BJ (cell line): ENCODE data around the gene LRP1B. TPM values are rescaled to one million over a fixed set of nuclear protein-coding genes. Genes with fewer than 3 reads are reported as not detected.

Source experiments
- CTCF ChIA-PET: fragments of 350-600 bp; formaldehyde crosslinking; extraction: SDS; loops from one replicate; lab custom pipeline; 2021; ENCODE audit warnings: antibody characterized with exemption, inconsistent platforms; lab: Yijun Ruan, JAX
- POLR2A ChIA-PET: fragments of 300-600 bp; sonication (Branson Sonifier 250); formaldehyde crosslinking; extraction: SDS; loops from one replicate; lab custom pipeline; 2021; ENCODE audit warnings: antibody characterized with exemption; lab: Charles Lee
- DNase-seq: peaks from one replicate; pipeline ENCODE4 v3.0.0-alpha.2; 2011; ENCODE audit warnings: low read depth
- H3K27me3 ChIP-seq: 2 replicates; pipeline ENCODE4 v1.6.0; 2011; ENCODE audit warnings: low read length; ENCODE audit not compliant: control insufficient read depth, insufficient read depth
- H3K36me3 ChIP-seq: 2 replicates; pipeline ENCODE4 v1.5.1; 2011; ENCODE audit warnings: low read length; ENCODE audit not compliant: control insufficient read depth, insufficient read depth
- H3K4me3 ChIP-seq: 2 replicates; pipeline ENCODE4 v1.5.1; 2011; ENCODE audit warnings: low read depth, mild to moderate bottlenecking, control low read depth, low read length
- polyA plus RNA-seq: library from polyadenylated mRNA; depleted of rRNA; stranded (reverse); fragments of >200 nt; gene quantifications from 2 replicates; pipeline ENCODE4 v1.2.3, GENCODE V29; 2011
- small RNA-seq: library from RNA; depleted of rRNA; stranded (forward); fragments of <200 nt; gene quantifications from one replicate; pipeline ENCODE3, GENCODE V24; 2012; ENCODE audit warnings: low replicate concordance, low read depth; ENCODE audit not compliant: insufficient read length
- TF ChIP-seq, protein P1 (sequence below): IDR thresholded peaks from 2 replicates; pipeline ENCODE4 v1.5.1; 2011; ENCODE audit warnings: low read depth, mild to moderate bottlenecking, control low read depth, inconsistent platforms, low read length, moderate library complexity; ENCODE audit not compliant: insufficient read depth

The LRP1B gene
- polyA plus RNA-seq, 1 experiment = 0.04 TPM

DNA sequence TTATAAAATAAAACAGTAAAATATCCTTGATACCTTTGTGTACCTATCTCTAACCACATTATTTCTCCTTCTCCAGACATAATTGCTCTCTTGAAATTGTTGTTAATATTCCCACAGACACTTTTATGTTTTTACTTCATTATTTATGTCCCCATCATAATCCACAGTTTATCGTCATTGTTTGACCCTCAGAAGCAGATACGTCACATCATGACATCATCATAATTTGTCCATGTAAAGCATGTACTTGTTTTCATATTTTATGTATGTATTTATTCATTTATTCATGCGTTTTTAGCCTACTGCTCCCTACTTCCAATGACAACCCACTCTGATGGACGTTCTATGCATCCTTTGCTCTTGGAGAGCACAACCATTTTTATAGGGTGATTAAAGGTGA lies 1943.7 kb downstream of the LRP1B start:
- Histone ChIP-seq H3K27me3 (no peaks in the 10 kb centered on the region), H3K4me3 (no peak overlapping the region), H3K36me3 (no peaks in the 10 kb centered on the region)
- CTCF ChIA-PET = no interaction called here
- TF ChIP-seq, protein P1, sequence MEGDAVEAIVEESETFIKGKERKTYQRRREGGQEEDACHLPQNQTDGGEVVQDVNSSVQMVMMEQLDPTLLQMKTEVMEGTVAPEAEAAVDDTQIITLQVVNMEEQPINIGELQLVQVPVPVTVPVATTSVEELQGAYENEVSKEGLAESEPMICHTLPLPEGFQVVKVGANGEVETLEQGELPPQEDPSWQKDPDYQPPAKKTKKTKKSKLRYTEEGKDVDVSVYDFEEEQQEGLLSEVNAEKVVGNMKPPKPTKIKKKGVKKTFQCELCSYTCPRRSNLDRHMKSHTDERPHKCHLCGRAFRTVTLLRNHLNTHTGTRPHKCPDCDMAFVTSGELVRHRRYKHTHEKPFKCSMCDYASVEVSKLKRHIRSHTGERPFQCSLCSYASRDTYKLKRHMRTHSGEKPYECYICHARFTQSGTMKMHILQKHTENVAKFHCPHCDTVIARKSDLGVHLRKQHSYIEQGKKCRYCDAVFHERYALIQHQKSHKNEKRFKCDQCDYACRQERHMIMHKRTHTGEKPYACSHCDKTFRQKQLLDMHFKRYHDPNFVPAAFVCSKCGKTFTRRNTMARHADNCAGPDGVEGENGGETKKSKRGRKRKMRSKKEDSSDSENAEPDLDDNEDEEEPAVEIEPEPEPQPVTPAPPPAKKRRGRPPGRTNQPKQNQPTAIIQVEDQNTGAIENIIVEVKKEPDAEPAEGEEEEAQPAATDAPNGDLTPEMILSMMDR = no peak
- DNase-seq = no peak
- POLR2A ChIA-PET = no interaction called here

DNA sequence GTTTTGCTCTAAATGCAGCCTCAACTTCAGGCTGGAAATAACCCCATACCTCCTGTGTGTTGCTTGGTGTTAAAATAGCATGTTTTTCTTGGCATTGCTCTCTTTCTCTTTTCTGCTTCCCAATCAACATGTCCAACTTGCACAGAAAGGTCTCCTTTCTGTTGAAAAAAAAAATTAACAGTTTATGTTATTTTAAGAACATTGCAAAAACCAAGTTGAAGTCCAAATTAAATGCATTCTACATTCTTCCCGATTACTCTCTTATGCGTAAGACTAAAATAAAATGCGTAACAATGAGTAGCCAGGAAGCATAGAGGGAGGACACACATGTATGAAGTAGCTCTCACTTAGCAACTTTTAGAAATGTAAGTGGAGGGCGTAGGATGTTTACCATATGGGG lies 1944.5 kb downstream of the LRP1B start:
- H3K4me3 ChIP-seq = no peak overlapping the region
- ChIA-PET CTCF (no interaction called here), POLR2A (no interaction called here)
- TF ChIP-seq, protein P1 = no peak
- H3K36me3 ChIP-seq = no peaks in the 10 kb centered on the region
- no peak for DNase-seq
- no peaks in the 10 kb centered on the region for H3K27me3 ChIP-seq

DNA sequence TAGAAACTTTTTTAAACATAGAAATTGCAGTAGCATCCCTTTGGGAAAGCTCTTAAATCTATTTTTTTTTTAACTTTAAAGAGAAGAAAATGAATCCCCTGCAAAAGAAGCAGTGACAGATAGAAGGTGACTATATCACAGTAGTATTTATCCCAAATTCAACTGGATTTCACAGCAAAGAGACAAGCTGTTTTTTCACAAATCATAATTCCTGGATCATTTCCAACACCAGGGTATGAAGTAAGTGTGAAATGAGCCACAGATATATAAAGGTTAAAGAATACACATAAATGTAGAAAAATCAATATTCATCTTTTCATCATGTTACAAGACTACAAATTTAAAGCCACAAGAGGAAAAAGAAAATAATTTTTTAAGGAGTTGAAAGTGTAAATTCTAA lies 1945.7 kb downstream of the LRP1B start:
- Histone ChIP-seq H3K27me3 (no peaks in the 10 kb centered on the region), H3K4me3 (no peak overlapping the region), H3K36me3 (no peaks in the 10 kb centered on the region)
- POLR2A ChIA-PET = no interaction called here
- CTCF ChIA-PET = no interaction called here
- DNase-seq = no peak
- TF ChIP-seq, protein P1 = no peak

DNA sequence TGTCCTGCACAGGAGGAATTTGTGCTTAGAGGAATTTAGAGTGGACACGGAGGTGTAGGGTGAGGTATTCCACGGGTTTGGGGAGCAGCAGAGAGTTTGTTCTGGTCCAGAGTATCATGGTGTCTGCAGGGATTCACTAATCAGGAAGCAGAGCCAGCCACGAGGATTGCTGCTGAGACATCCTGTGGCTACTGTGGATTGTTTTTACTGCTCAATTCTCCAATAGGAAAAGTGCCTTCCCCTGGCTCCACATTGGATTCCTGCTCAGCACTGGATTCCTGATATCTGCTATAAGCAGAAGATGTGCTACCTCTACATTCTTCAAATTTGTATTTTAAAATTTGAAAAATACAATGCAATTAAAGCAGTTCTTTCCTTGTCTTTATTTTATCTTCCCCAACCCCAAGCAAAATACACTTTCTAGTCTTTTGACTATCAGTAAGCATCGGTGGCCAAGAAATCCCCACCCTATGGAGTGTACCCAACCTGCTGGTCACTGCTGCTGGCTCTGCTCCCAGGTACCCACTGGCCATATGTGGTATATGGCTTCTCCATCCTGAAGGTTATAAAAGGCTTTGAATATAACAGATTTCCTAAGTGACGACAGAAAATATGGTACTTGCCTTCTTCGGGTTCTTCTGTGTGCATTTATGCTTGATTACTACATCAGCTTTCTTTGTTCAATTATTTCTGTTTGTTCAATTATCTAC lies 1947.6 kb downstream of the LRP1B start:
- ChIA-PET CTCF (no interaction called here), POLR2A (no interaction called here)
- no peak overlapping the region for H3K4me3 ChIP-seq
- H3K27me3 ChIP-seq = no peaks in the 10 kb centered on the region
- no peaks in the 10 kb centered on the region for H3K36me3 ChIP-seq
- TF ChIP-seq, protein P1 = no peak
- no peak for DNase-seq

Small RNAs within 50 kb of the gene (small RNA-seq; reads per million reads assigned to genes)
- not detected for gene AC068287.1
- not detected for gene MTCO1P44
- not detected for gene RF00019
- not detected for gene RF02271
- gene RNU6-904P = not detected
